GM12872 (cell line): Measurements from ENCODE around the gene FHOD1.

Experiments used
- CTCF ChIP-seq: IDR thresholded peaks from 3 replicates; pipeline ENCODE4 v1.5.1; 2011; ENCODE audit warnings: low read depth, mild to moderate bottlenecking, low read length, moderate library complexity; ENCODE audit not compliant: insufficient read depth

Gene FHOD1

GRCh38 chr16:67199011-67199807, 48.1 kb downstream of the FHOD1 start, which contains the start of gene ELMO3:
ELMO3 (plus strand) TSS chr16:67199131; CDS start chr16:67199327, 196 bp downstream.
- TF ChIP-seq CTCF = no peak

DNA sequence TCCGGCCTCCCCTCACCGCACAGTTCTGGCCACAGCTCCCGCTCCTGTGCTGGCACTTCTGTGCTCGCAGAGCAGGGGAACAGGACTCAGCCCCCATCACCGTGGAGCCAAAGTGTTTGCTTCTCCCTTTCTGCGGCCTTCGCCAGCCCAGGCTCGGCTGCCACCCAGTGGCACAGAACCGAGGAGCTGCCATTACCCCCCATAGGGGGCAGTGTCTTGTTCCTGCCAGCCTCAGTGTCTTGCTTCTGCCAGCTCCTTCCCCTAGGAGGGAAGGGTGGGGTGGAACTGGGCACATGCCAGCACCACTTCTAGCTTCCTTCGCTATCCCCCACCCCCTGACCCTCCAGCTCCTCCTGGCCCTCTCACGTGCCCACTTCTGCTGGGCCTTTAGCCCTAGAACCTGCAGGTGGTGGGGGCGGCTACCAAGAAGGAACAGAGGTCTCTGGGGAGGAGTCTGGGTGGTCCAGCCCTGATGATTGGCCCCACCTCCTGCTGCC, 49.0 kb downstream of the FHOD1 start:
- TF ChIP-seq CTCF = peak; percentile 75

DNA sequence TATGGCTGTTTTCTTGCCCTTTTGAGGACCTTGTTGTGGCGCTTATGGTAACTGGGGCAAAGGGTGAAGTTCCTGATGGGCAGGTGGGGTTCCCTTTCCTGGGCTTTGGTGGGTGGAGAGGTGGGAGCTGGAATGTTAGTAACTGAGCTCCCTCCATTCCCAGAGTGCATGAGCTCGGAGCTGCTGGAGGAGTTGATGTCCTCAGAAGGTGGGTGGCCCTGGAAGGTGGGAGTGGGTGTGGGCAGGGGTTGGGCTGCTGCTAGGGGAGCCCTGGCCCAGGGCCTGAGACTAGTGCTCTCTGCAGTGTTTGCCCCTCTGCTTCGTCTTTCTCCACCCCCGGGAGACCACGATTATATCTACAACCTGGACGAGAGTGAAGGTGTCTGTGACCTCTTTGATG, 49.6 kb downstream of the FHOD1 start:
- TF ChIP-seq CTCF = no peak

GRCh38 chr16:67196881-67197280, 50.4 kb downstream of the FHOD1 start:
- no peak for TF ChIP-seq CTCF

DNA sequence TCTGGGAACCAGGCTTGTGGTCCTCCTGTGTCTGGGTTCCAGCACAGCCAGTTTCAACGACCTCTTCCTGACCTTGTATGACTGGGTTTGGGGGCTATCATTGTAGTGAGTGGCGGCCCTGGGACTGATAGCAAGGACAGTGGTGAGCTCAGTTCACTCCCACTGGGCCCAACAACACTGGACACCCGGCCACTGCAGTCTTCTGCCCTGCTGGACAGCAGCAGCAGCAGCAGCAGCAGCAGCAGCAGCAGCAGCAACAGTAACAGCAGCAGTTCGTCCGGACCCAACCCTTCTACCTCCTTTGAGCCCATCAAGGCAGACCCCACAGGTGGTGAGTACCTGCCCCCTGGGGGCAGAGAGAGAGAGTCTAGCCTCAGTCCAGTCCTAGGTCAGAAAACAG, 51.6 kb downstream of the FHOD1 start:
- TF ChIP-seq CTCF = no peak

- no peak for TF ChIP-seq CTCF
These were observed 53.0 kb downstream of the FHOD1 start for GRCh38 chr16:67194260-67194659.

DNA sequence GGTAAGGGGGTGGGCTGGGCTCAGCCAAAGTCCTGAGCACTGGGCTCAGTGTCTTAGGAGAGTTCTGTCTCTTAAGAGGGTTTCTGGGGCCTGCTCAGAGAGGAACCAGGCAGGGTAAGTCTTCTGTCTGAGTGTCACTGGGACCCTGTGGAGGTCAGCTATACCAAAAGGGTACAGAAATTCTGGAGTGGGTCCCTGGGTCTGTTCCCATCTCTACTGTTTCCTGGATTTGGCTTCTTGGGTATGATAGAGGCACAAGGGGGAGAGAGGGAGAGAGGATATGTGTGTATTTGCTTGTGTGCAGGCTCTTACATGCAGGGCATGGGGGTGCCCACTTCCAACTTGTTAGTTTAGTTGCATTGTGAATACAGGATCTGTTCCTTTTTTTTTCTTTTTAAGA, 53.7 kb downstream of the FHOD1 start:
- TF ChIP-seq CTCF = no peak
